IMR-90 (cell line): ENCODE results near the gene HIVEP3. TPM values are rescaled to one million over a fixed set of nuclear protein-coding genes. Genes with fewer than 3 reads are reported as not detected.

Source experiments
- ATAC-seq: fragments of 200-7000 bp; cut with Tn5 transposase; 2 replicates; pipeline ENCODE4 v1.9.1; 2020; ENCODE audit warnings: low read depth, mild to moderate bottlenecking, moderate library complexity
- BruUV-seq: library from RNA; stranded (reverse); fragments of 400-500 nt; replicated peaks from 2 replicates; lab custom pipeline; 2021; lab: Mats Ljungman, UMichigan
- CTCF ChIA-PET: fragments of 300-600 bp; formaldehyde crosslinking; extraction: SDS; loops from one replicate; lab custom pipeline; 2021; ENCODE audit warnings: antibody characterized with exemption; lab: Yijun Ruan, JAX
- POLR2A ChIA-PET: fragments of 300-600 bp; sonication (Branson Sonifier 250); formaldehyde crosslinking; loops from one replicate; lab custom pipeline; 2022; ENCODE audit warnings: antibody characterized with exemption; ENCODE audit not compliant: unreplicated experiment; lab: Charles Lee
- DNase-seq: peaks from one replicate; pipeline ENCODE4 v3.0.0; 2013
- H2AFZ ChIP-seq: replicated peaks from 2 replicates; pipeline ENCODE3; 2013; ENCODE audit warnings: low read length, mild to moderate bottlenecking; ENCODE audit not compliant: poor library complexity
- H2AK5ac ChIP-seq: 2 replicates; pipeline ENCODE4 v1.6.1; 2013; ENCODE audit warnings: low read depth, low read length, inconsistent platforms
- H2AK9ac ChIP-seq: replicated peaks from 2 replicates; pipeline ENCODE3; 2013; ENCODE audit warnings: mild to moderate bottlenecking, low read depth, low read length, moderate library complexity; ENCODE audit not compliant: poor library complexity
- H2BK120ac ChIP-seq: 2 replicates; pipeline ENCODE4 v1.6.1; 2013; ENCODE audit warnings: low read depth, low read length, inconsistent platforms
- H2BK15ac ChIP-seq: 3 replicates; pipeline ENCODE4 v1.6.1; 2013; ENCODE audit warnings: low read depth, low read length, inconsistent platforms
- H2BK20ac ChIP-seq: 2 replicates; pipeline ENCODE4 v1.6.1; 2013; ENCODE audit warnings: low read depth, mild to moderate bottlenecking, inconsistent platforms, low read length, moderate library complexity
- H2BK5ac ChIP-seq: 2 replicates; pipeline ENCODE4 v1.6.1; 2013; ENCODE audit warnings: mild to moderate bottlenecking, low read depth, low read length, inconsistent platforms; ENCODE audit not compliant: poor library complexity, severe bottlenecking
- H3K14ac ChIP-seq: replicated peaks from 2 replicates; pipeline ENCODE4 v1.6.1; 2013; ENCODE audit warnings: low read depth, low read length, inconsistent platforms
- H3K18ac ChIP-seq: 2 replicates; pipeline ENCODE4 v1.6.1; 2013; ENCODE audit warnings: low read depth, low read length, control low read depth
- H3K23ac ChIP-seq: 2 replicates; pipeline ENCODE4 v1.6.1; 2013; ENCODE audit warnings: low read depth, low read length, inconsistent platforms
- H3K27ac ChIP-seq: 2 replicates; pipeline ENCODE4 v1.5.1; 2013; ENCODE audit warnings: mild to moderate bottlenecking, control low read depth, low read length; ENCODE audit not compliant: insufficient read depth
- H3K27me3 ChIP-seq: 2 replicates; pipeline ENCODE4 v1.6.1; 2013; ENCODE audit warnings: low read length; ENCODE audit not compliant: control insufficient read depth, insufficient read depth
- H3K36me3 ChIP-seq: 2 replicates; pipeline ENCODE4 v1.6.1; 2013; ENCODE audit warnings: low read length, mixed read lengths; ENCODE audit not compliant: control insufficient read depth, insufficient read depth
- H3K4ac ChIP-seq: 2 replicates; pipeline ENCODE4 v1.6.1; 2013; ENCODE audit warnings: low read depth, low read length, inconsistent platforms
- H3K4me1 ChIP-seq: 2 replicates; pipeline ENCODE4 v1.6.1; 2013; ENCODE audit warnings: low read length, mixed read lengths; ENCODE audit not compliant: control insufficient read depth, insufficient read depth
- H3K4me2 ChIP-seq: 2 replicates; pipeline ENCODE4 v1.6.1; 2013; ENCODE audit warnings: low read depth, mild to moderate bottlenecking, control low read depth, low read length, moderate library complexity
- H3K4me3 ChIP-seq: 2 replicates; pipeline ENCODE4 v1.5.1; 2013; ENCODE audit warnings: low read depth, mild to moderate bottlenecking, control low read depth, low read length, moderate library complexity; ENCODE audit not compliant: insufficient read depth
- H3K56ac ChIP-seq: 2 replicates; pipeline ENCODE4 v1.6.1; 2013; ENCODE audit warnings: low read length, inconsistent platforms; ENCODE audit not compliant: insufficient read depth; ENCODE audit errors: extremely low read depth
- H3K79me1 ChIP-seq, 2 experiments: 2 replicates each; pipeline ENCODE4 v1.6.1; 2013; ENCODE audit warnings: low read length in 2 of 2, inconsistent platforms in 1 of 2, low read depth in 1 of 2
- H3K9ac ChIP-seq: 2 replicates; pipeline ENCODE4 v1.6.1; 2013; ENCODE audit warnings: low read depth, low read length, control low read depth
- H3K9me1 ChIP-seq: 2 replicates; pipeline ENCODE4 v1.6.1; 2013; ENCODE audit warnings: low read length, inconsistent platforms; ENCODE audit not compliant: insufficient read depth
- H3K9me3 ChIP-seq: 2 replicates; pipeline ENCODE4 v1.6.1; 2013; ENCODE audit warnings: low read length; ENCODE audit not compliant: control insufficient read depth, insufficient read depth
- H4K20me1 ChIP-seq: 2 replicates; pipeline ENCODE4 v1.6.1; 2013; ENCODE audit warnings: low read length, inconsistent platforms; ENCODE audit not compliant: insufficient read depth
- H4K5ac ChIP-seq: 2 replicates; pipeline ENCODE4 v1.6.1; 2013; ENCODE audit warnings: mild to moderate bottlenecking, low read depth, low read length, control low read depth
- H4K8ac ChIP-seq, 2 experiments: 2 replicates each; pipeline ENCODE4 v1.6.1; 2013; ENCODE audit warnings: low read depth in 2 of 2, low read length in 2 of 2, control low read depth in 1 of 2, inconsistent platforms in 1 of 2
- H4K91ac ChIP-seq: 2 replicates; pipeline ENCODE4 v1.6.1; 2013; ENCODE audit warnings: low read depth, low read length, inconsistent platforms; ENCODE audit not compliant: insufficient read depth
- BHLHE40 ChIP-seq: fragments of 150-350 bp; IDR thresholded peaks from 2 replicates; pipeline ENCODE4 v1.6.1; 2016; ENCODE audit warnings: mild to moderate bottlenecking, low read depth, low read length
- CEBPB ChIP-seq: IDR thresholded peaks from 2 replicates; pipeline ENCODE4 v1.6.1; 2012; ENCODE audit warnings: low read depth, low read length, improper control_type of control experiment
- CHD1 ChIP-seq: IDR thresholded peaks from 2 replicates; pipeline ENCODE4 v1.6.1; 2012; ENCODE audit warnings: low read depth, low read length, improper control_type of control experiment
- CTCF ChIP-seq: conservative IDR thresholded peaks from 2 replicates; pipeline ENCODE4 v1.5.1; 2012; ENCODE audit warnings: mild to moderate bottlenecking, low read depth, low read length, improper control_type of control experiment
- ELK1 ChIP-seq: fragments of 150-350 bp; IDR thresholded peaks from 2 replicates; pipeline ENCODE4 v1.6.1; 2016; ENCODE audit warnings: low read depth, mild to moderate bottlenecking, low read length, moderate library complexity, borderline replicate concordance
- FOS ChIP-seq: fragments of 150-350 bp; IDR thresholded peaks from 2 replicates; pipeline ENCODE4 v1.6.1; 2016; ENCODE audit warnings: low read depth, low read length
- MAFK ChIP-seq: IDR thresholded peaks from 2 replicates; pipeline ENCODE4 v1.6.1; 2012; ENCODE audit warnings: low read depth, low read length, improper control_type of control experiment
- MAZ ChIP-seq: IDR thresholded peaks from 2 replicates; pipeline ENCODE4 v1.6.1; 2012; ENCODE audit warnings: low read depth, mild to moderate bottlenecking, low read length, improper control_type of control experiment, moderate library complexity, borderline replicate concordance
- MXI1 ChIP-seq: IDR thresholded peaks from 2 replicates; pipeline ENCODE4 v1.6.1; 2012; ENCODE audit warnings: low read depth, mild to moderate bottlenecking, low read length, moderate library complexity, borderline replicate concordance
- NFE2L2 ChIP-seq: fragments of 150-350 bp; IDR thresholded peaks from 2 replicates; pipeline ENCODE4 v1.6.1; 2016; ENCODE audit warnings: low read depth, mild to moderate bottlenecking, low read length
- POLR2A ChIP-seq: IDR thresholded peaks from 2 replicates; pipeline ENCODE4 v1.6.1; 2012; ENCODE audit warnings: mild to moderate bottlenecking, low read depth, low read length
- RAD21 ChIP-seq: IDR thresholded peaks from 2 replicates; pipeline ENCODE4 v1.6.1; 2012; ENCODE audit warnings: low read length, improper control_type of control experiment
- RCOR1 ChIP-seq: IDR thresholded peaks from 2 replicates; pipeline ENCODE4 v1.6.1; 2012; ENCODE audit warnings: mild to moderate bottlenecking, low read length, improper control_type of control experiment; ENCODE audit not compliant: insufficient replicate concordance
- RFX5 ChIP-seq: IDR thresholded peaks from 2 replicates; pipeline ENCODE4 v1.8.0; 2012; ENCODE audit warnings: low read depth, mild to moderate bottlenecking, low read length, moderate library complexity
- SMC3 ChIP-seq: fragments of 150-350 bp; IDR thresholded peaks from 2 replicates; pipeline ENCODE4 v1.6.1; 2016; ENCODE audit warnings: low read depth, mild to moderate bottlenecking, antibody characterized with exemption, low read length, moderate library complexity
- WGBS, 2 experiments: methylation state at CpG; one replicate each; pipeline versions ENCODE4 v1.1.5 to v1.1.7; 2013; ENCODE audit warnings: missing lambda C conversion rate in 2 of 2; ENCODE audit not compliant: insufficient read length in 1 of 2; ENCODE audit errors: extremely low coverage in 2 of 2; 5-methylcytosine and 5-hydroxymethylcytosine counted together
- dilution Hi-C: fragments of 300-500 bp; cut with HindIII; formaldehyde crosslinking; loops from one replicate; pipeline ENCODE4 v1.14.3; 2018; ENCODE audit warnings: low sequenced_read_pairs; ENCODE audit not compliant: unreplicated experiment
- in situ Hi-C: fragments of 300-500 bp; cut with MboI; formaldehyde crosslinking; loops from 3 replicates; pipeline ENCODE4 v1.14.3; 2019; ENCODE audit warnings: low sequenced_read_pairs, inconsistent platforms, mixed read lengths
- intact Hi-C: fragments of 100-400 bp; cut with micrococcal nuclease; formaldehyde crosslinking; loops from 2 replicates; pipeline ENCODE4 v1.10.0; 2022
- polyA plus RNA-seq, 3 experiments: library from polyadenylated mRNA; depleted of rRNA; stranded (reverse); fragments of >200 nt; gene quantifications; 2 replicates each; pipeline ENCODE4 v1.2.3, GENCODE V29; 2012; ENCODE audit warnings: low replicate concordance in 1 of 3
- total RNA-seq: library from RNA; depleted of rRNA; stranded (reverse); fragments of >200 nt; gene quantifications from 2 replicates; pipeline ENCODE4 v1.2.3, GENCODE V29; 2012
- TF ChIP-seq, protein P1 (sequence below): fragments of 150-350 bp; IDR thresholded peaks from 2 replicates; pipeline ENCODE4 v1.6.1; 2017; ENCODE audit warnings: mild to moderate bottlenecking, antibody characterized with exemption, low read length, low read depth

HIVEP3 gene
- total and polyA plus RNA-seq, 2 of the 4 experiments (the other 2 are of a cell fraction), result 1.4 to 4.0 TPM

- Histone ChIP-seq H2AK5ac (no peak overlapping the region), H3K79me1 (no peaks in the 10 kb centered on the region), H3K14ac (no peak overlapping the region), H3K23ac (no peak overlapping the region), H3K4me2 (no peak overlapping the region), H3K9me3 (peaks cover 4% of the 10 kb centered on the region), H2BK15ac (no peak overlapping the region), H3K36me3 (no peaks in the 10 kb centered on the region), H3K27ac (no peak overlapping the region), H2AFZ (no peak overlapping the region), H2BK20ac (no peak overlapping the region), H3K56ac (no peak overlapping the region), H3K18ac (no peak overlapping the region), H3K27me3 (no peaks in the 10 kb centered on the region; the same call in 1 of the 2 replicates), H2BK120ac (no peak overlapping the region), H4K5ac (no peak overlapping the region), H3K4me1 (peaks cover 2% of the 10 kb centered on the region; the same call in 1 of the 2 replicates), H3K9ac (no peak overlapping the region), H3K4ac (no peak overlapping the region), H4K8ac (no peak overlapping the region), H3K4me3 (no peak overlapping the region), H2BK5ac (no peak overlapping the region), H2AK9ac (no peak overlapping the region), H4K20me1 (no peaks in the 10 kb centered on the region), H3K9me1 (no peaks in the 10 kb centered on the region; the same call in 1 of the 2 replicates), H4K91ac (no peak overlapping the region)
- dilution Hi-C loops (no loop called here), intact Hi-C loops (no loop called here), in situ Hi-C loops (no loop called here)
- ChIA-PET POLR2A (no interaction called here), CTCF (no interaction called here)
- peak; percentile 38 for DNase-seq
- BruUV-seq, result no TSS peak
- ATAC-seq, result no peak
- 60% methylated on average over 1 of the region's 2 CpGs; no CpG with 5 or more reads in 1 of the 2 experiments for WGBS, 2 experiments
- no peak for TF ChIP-seq POLR2A
- no peak for TF ChIP-seq NFE2L2
- TF ChIP-seq RFX5, result no peak
- TF ChIP-seq BHLHE40, result no peak
- TF ChIP-seq RAD21, result no peak
- no peak for TF ChIP-seq ELK1
- no peak for TF ChIP-seq FOS
- no peak for TF ChIP-seq CHD1
- no peak for TF ChIP-seq MAZ
- no peak for TF ChIP-seq CEBPB
- TF ChIP-seq, protein P1, sequence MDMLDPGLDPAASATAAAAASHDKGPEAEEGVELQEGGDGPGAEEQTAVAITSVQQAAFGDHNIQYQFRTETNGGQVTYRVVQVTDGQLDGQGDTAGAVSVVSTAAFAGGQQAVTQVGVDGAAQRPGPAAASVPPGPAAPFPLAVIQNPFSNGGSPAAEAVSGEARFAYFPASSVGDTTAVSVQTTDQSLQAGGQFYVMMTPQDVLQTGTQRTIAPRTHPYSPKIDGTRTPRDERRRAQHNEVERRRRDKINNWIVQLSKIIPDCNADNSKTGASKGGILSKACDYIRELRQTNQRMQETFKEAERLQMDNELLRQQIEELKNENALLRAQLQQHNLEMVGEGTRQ, result no peak
- no peak for TF ChIP-seq MXI1
- no peak for TF ChIP-seq RCOR1
- no peak for TF ChIP-seq SMC3
- no peak for TF ChIP-seq MAFK
- no peak for TF ChIP-seq CTCF
Observed at GRCh38 chr1:41731516-41732030, 187.1 kb downstream of the HIVEP3 start.
